GM21786 (cell line): Measurements from ENCODE around the gene C3AR1.
"Not testable (repeated sequence)": the region's sequence is repeated elsewhere in the genome, so short reads cannot be mapped to it uniquely, and the experiment has no call there.

ENCODE experiments used
- ATAC-seq: cut with Tn5 transposase; IDR thresholded peaks from one replicate; pipeline ENCODE4 v1.9.1; 2021; ENCODE audit not compliant: unreplicated experiment

C3AR1 gene

GRCh38 chr12:8065991-8066594, at the start of gene C3AR1:
Gene C3AR1, minus strand, starts transcription at chr12:8066359. Its CDS starts 6,174 bp downstream, at chr12:8060185.
- no peak for ATAC-seq

- ATAC-seq = not testable (repeated sequence)
Measured at GRCh38 chr12:8113117-8113516, 47.0 kb upstream of the C3AR1 start.

- no peak for ATAC-seq
Measured at GRCh38 chr12:8108808-8109398, 42.7 kb upstream of the C3AR1 start.

GRCh38 chr12:8099235-8099634, 33.1 kb upstream of the C3AR1 start:
- no peak for ATAC-seq

GRCh38 chr12:8096281-8096915, 30.2 kb upstream of the C3AR1 start:
- ATAC-seq = no peak

GRCh38 chr12:8093291-8093690, 27.1 kb upstream of the C3AR1 start:
- ATAC-seq = no peak

GRCh38 chr12:8089716-8090115, 23.6 kb upstream of the C3AR1 start:
- no peak for ATAC-seq

GRCh38 chr12:8089277-8089676, 23.1 kb upstream of the C3AR1 start:
- ATAC-seq = not testable (repeated sequence)

- ATAC-seq = peak; percentile 78
Measured at GRCh38 chr12:8088574-8088973, 22.4 kb upstream of the C3AR1 start.

- ATAC-seq = no peak
Measured at GRCh38 chr12:8087666-8088065, 21.5 kb upstream of the C3AR1 start.

GRCh38 chr12:8084351-8084750, 18.2 kb upstream of the C3AR1 start:
- ATAC-seq = not testable (repeated sequence)

- ATAC-seq = no peak
Measured at GRCh38 chr12:8082808-8083100, 16.6 kb upstream of the C3AR1 start.

- no peak for ATAC-seq
Measured at GRCh38 chr12:8081251-8081920, 15.2 kb upstream of the C3AR1 start.

GRCh38 chr12:8080120-8080519, 14.0 kb upstream of the C3AR1 start:
- no peak for ATAC-seq

GRCh38 chr12:8078916-8079315, 12.8 kb upstream of the C3AR1 start:
- ATAC-seq = no peak

GRCh38 chr12:8078398-8078797, 12.2 kb upstream of the C3AR1 start:
- ATAC-seq = no peak

- no peak for ATAC-seq
Measured at GRCh38 chr12:8077207-8077606, 11.0 kb upstream of the C3AR1 start.

- ATAC-seq = no peak
Measured at GRCh38 chr12:8076366-8076765, 10.2 kb upstream of the C3AR1 start.

- ATAC-seq = no peak
Measured at GRCh38 chr12:8075935-8076334, 9.8 kb upstream of the C3AR1 start.

- ATAC-seq = not testable (repeated sequence)
Measured at GRCh38 chr12:8071820-8072219, 5.7 kb upstream of the C3AR1 start.

- no peak for ATAC-seq
Measured at GRCh38 chr12:8069582-8069981, 3.4 kb upstream of the C3AR1 start.

- no peak for ATAC-seq
Measured at GRCh38 chr12:8064131-8064530, 2.0 kb downstream of the C3AR1 start.
